LNCAP (cell line): ENCODE measurements around the gene HCRTR2.

Experiments
- CTCF ChIP-seq: fragments of 450-650 bp; IDR thresholded peaks from 2 replicates; pipeline ENCODE4 v1.5.1; 2017; ENCODE audit warnings: mild to moderate bottlenecking

HCRTR2 gene

DNA sequence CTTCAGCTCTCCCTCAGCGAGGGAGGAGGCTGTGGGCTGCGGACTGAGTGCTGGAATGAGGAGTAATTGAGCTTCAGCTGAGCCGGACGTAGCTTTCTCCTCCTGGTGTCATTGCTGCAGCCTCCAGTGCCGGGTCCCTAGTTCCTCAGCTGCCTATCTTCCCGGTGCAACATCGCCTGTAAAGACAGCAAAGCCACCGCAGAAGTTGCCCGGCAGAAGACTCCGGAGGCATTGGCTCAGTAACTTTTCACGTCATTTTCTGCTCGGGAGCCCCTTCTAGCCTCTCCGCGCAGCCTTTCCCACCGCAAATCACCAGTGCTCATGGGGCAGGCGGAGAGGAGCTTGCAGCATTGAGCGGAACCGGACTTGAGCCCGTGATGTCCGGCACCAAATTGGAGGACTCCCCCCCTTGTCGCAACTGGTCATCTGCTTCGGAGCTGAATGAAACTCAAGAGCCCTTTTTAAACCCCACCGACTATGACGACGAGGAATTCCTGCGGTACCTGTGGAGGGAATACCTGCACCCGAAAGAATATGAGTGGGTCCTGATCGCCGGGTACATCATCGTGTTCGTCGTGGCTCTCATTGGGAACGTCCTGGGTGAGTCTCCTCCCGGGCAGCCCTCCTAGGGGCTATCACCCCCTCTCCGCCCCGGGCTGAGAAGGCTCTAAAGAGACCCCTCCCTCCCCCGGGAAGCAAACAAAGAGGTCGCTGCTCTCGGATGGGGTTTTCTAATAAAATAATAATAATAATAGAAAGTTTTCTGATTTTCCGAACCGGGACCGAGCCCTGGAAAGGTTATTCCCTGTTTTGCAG, at the start of gene HCRTR2:
TSS of gene HCRTR2 (plus strand) at position 305 of the 816 bp plus-strand sequence. CDS start at position 378, 73 bp downstream.
- no peak for TF ChIP-seq CTCF

- TF ChIP-seq CTCF = no peak
Observed at GRCh38 chr6:55130806-55131324, 43.5 kb upstream of the HCRTR2 start.

DNA sequence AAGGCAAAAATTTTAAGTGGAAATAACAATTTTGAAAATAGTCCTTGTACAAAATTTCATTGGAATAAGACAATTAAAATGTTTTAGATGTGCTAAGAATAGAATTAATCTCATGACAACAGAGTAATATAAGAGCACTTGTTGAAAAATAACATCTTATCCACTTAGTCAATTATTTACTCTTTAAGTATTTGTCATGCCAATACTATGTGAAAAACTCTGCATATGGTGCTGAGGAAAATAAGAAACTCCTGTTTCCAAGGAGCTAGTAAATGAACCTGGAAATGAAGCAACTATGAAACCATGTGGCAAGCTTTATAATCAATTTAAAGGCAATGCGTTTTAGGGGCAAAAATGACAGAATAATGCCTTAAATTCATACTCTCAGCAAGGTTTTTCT, 42.7 kb upstream of the HCRTR2 start:
- no peak for TF ChIP-seq CTCF

GRCh38 chr6:55136916-55137315, 37.4 kb upstream of the HCRTR2 start:
- TF ChIP-seq CTCF = no peak

DNA sequence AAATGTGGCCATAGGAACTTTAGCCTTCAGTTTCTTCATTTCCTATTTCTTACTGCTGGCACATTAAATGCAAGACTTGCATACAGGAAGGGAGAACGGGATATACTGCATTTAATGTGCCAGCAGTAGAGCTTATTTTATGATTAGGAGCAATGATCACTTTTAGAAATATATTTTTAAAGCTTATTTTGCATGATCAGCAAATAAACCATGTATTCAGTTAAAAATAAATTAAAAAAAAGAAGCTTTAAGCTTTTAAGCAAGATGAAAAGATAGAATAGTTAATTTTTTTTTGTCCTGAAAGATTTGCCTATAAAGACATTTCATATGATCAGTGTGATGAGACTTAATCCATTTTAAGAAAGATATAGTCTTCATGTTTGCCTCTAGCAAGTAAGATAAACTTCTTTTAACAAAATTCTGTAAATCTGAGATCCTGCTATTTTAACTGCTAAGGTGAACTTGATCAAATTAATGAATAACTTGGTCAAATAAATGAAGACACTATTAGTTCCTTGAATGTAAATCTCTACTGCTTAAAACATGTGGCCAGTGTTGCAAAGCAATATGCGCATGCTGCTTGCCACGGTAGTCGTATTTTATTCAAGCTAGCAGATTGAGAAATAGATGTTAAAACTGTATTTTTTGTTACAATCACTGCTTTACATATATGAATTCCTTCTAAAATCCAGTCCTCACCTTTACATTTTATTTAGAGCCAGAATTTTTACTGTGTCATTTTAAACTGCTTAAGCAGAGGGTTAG, 36.2 kb upstream of the HCRTR2 start:
- TF ChIP-seq CTCF = no peak

DNA sequence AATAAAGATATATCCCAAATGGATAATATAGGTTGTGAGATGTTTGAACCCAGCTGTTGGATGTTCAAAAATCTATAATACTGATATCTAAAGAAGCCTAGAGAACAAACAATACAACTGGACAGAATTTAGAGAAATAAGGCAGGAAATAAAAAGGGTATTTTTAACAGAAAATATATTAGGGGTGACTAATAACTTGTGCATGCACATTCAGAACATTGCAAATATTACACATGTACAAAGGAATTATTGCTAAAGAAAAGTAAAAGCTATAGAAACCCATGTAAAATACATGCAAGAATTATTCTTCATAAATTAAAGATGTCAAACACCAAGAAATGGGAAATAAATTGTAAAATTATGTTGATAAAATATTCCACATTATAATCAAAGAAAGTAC, 32.7 kb upstream of the HCRTR2 start:
- TF ChIP-seq CTCF = no peak

DNA sequence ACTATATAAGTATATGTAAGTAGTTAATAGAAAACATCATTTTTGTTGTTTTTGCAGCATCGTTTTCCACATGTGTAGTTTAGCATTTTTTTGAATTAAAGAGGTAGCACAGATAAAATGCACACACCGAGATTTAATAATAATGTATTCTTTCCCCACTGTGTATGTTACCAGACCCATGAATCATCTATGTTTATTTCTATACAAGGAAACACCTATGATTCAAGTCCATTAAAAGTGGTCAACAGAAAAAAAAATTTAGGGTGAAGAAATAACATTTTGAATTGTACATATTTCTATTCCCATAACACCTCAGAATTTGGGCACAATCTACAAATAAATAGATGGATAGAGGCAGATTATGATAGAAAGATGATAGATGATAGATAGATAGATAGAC, 31.7 kb upstream of the HCRTR2 start:
- no peak for TF ChIP-seq CTCF
